Measurements from ENCODE around the gene CES1. TPM values are rescaled to one million over a fixed set of nuclear protein-coding genes. Genes with fewer than 3 reads are reported as not detected.
"Not testable (repeated sequence)": the region's sequence is repeated elsewhere in the genome, so short reads cannot be mapped to it uniquely, and the experiment has no call there.

The CES1 gene
- polyA plus RNA-seq, 1 donor, result 27.7 TPM

GRCh38 chr16:55857650-55858049, 24.8 kb upstream of the CES1 start:
- WGBS (ENCODE audit: insufficient coverage, low lambda C conversion rate), result no CpG with 5 or more reads among the region's 1 CpG
- not testable (repeated sequence) for DNase-seq; H3K4me1 ChIP-seq (ENCODE audit: control insufficient read depth, insufficient read depth, low read length); H3K27ac ChIP-seq (ENCODE audit: low read length); H3K36me3 ChIP-seq (ENCODE audit: control insufficient read depth, insufficient read depth, low read length); H3K27me3 ChIP-seq (ENCODE audit: control insufficient read depth, insufficient read depth, low read length); H3K9me3 ChIP-seq (ENCODE audit: control insufficient read depth, low read depth, low read length); H3K4me3 ChIP-seq (ENCODE audit: low read length)

- Histone ChIP-seq H3K9me3 (ENCODE audit: control insufficient read depth, low read depth, low read length) (no peaks in the 10 kb centered on the region), H3K4me1 (ENCODE audit: control insufficient read depth, insufficient read depth, low read length) (no peaks in the 10 kb centered on the region), H3K27me3 (ENCODE audit: control insufficient read depth, insufficient read depth, low read length) (no peaks in the 10 kb centered on the region), H3K27ac (ENCODE audit: low read length) (no peak overlapping the region), H3K4me3 (ENCODE audit: low read length) (no peak overlapping the region), H3K36me3 (ENCODE audit: control insufficient read depth, insufficient read depth, low read length) (no peaks in the 10 kb centered on the region)
- DNase-seq, result no peak
- WGBS (ENCODE audit: insufficient coverage, low lambda C conversion rate), result 86% methylated on average over 3 of the region's 3 CpGs
Observed at GRCh38 chr16:55856950-55857349, 24.1 kb upstream of the CES1 start.

- no CpG with 5 or more reads among the region's 3 CpGs for whole genome bisulfite sequencing (ENCODE audit: insufficient coverage, low lambda C conversion rate)
- Histone ChIP-seq H3K27me3 (ENCODE audit: control insufficient read depth, insufficient read depth, low read length) (no peaks in the 10 kb centered on the region), H3K4me1 (ENCODE audit: control insufficient read depth, insufficient read depth, low read length) (no peaks in the 10 kb centered on the region), H3K36me3 (ENCODE audit: control insufficient read depth, insufficient read depth, low read length) (no peaks in the 10 kb centered on the region), H3K27ac (ENCODE audit: low read length) (no peak overlapping the region), H3K9me3 (ENCODE audit: control insufficient read depth, low read depth, low read length) (no peaks in the 10 kb centered on the region), H3K4me3 (ENCODE audit: low read length) (no peak overlapping the region)
- DNase-seq, result no peak
Observed at GRCh38 chr16:55853114-55853513, 20.2 kb upstream of the CES1 start.

DNA sequence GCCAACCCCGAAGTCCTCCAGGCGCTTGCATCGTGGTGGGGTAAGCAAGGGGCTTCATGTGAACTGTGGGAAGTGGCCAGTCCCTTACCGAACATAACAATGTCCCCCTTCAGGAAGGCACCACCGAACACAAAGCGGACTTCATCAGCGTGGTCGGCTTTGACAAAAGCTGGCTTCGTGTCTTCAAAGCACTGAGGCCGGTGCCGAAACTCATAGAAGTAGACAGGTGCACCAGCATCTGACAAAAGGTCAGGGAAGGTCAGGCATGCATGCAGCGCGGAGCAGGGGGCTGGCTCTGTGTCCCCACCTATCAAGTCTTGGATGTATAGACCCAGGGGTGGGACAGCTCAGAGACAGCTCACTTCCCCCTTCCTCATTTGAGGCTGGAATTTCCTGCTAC, 16.6 kb upstream of the CES1 start:
- H3K9me3 ChIP-seq (ENCODE audit: control insufficient read depth, low read depth, low read length), result no peaks in the 10 kb centered on the region
- H3K27ac ChIP-seq (ENCODE audit: low read length), result no peak overlapping the region
- no CpG with 5 or more reads among the region's 13 CpGs for WGBS (ENCODE audit: insufficient coverage, low lambda C conversion rate)
- no peaks in the 10 kb centered on the region for H3K4me1 ChIP-seq (ENCODE audit: control insufficient read depth, insufficient read depth, low read length)
- no peaks in the 10 kb centered on the region for H3K27me3 ChIP-seq (ENCODE audit: control insufficient read depth, insufficient read depth, low read length)
- no peaks in the 10 kb centered on the region for H3K36me3 ChIP-seq (ENCODE audit: control insufficient read depth, insufficient read depth, low read length)
- no peak for DNase-seq
- H3K4me3 ChIP-seq (ENCODE audit: low read length), result no peak overlapping the region

GRCh38 chr16:55846598-55847346, 13.9 kb upstream of the CES1 start:
- DNase-seq, result no peak
- H3K4me1 ChIP-seq (ENCODE audit: control insufficient read depth, insufficient read depth, low read length), result no peaks in the 10 kb centered on the region
- WGBS (ENCODE audit: insufficient coverage, low lambda C conversion rate), result 57% methylated on average over 1 of the region's 11 CpGs
- no peaks in the 10 kb centered on the region for H3K27me3 ChIP-seq (ENCODE audit: control insufficient read depth, insufficient read depth, low read length)
- no peak overlapping the region for H3K4me3 ChIP-seq (ENCODE audit: low read length)
- H3K36me3 ChIP-seq (ENCODE audit: control insufficient read depth, insufficient read depth, low read length), result no peaks in the 10 kb centered on the region
- no peaks in the 10 kb centered on the region for H3K9me3 ChIP-seq (ENCODE audit: control insufficient read depth, low read depth, low read length)
- no peak overlapping the region for H3K27ac ChIP-seq (ENCODE audit: low read length)

DNA sequence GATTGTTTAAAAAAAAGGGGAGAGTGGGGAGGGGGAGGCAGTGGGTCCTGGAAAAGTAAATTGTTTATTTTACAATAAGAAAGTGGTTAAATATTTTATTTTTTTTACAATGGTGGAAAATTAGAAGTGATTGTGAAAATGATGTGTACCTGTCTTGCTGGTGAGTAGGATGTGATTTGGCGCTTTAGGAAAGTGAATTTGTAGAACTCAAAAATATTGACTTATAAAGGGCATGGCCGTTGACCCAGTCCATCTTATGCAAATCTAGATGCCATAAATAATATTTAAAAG, 10.2 kb upstream of the CES1 start:
- DNase-seq, result no peak
- Histone ChIP-seq H3K4me3 (ENCODE audit: low read length) (no peak overlapping the region), H3K36me3 (ENCODE audit: control insufficient read depth, insufficient read depth, low read length) (no peaks in the 10 kb centered on the region), H3K27me3 (ENCODE audit: control insufficient read depth, insufficient read depth, low read length) (no peaks in the 10 kb centered on the region), H3K4me1 (ENCODE audit: control insufficient read depth, insufficient read depth, low read length) (no peaks in the 10 kb centered on the region), H3K27ac (ENCODE audit: low read length) (no peak overlapping the region), H3K9me3 (ENCODE audit: control insufficient read depth, low read depth, low read length) (no peaks in the 10 kb centered on the region)
- no CpG with 5 or more reads among the region's 2 CpGs for WGBS (ENCODE audit: insufficient coverage, low lambda C conversion rate)

DNA sequence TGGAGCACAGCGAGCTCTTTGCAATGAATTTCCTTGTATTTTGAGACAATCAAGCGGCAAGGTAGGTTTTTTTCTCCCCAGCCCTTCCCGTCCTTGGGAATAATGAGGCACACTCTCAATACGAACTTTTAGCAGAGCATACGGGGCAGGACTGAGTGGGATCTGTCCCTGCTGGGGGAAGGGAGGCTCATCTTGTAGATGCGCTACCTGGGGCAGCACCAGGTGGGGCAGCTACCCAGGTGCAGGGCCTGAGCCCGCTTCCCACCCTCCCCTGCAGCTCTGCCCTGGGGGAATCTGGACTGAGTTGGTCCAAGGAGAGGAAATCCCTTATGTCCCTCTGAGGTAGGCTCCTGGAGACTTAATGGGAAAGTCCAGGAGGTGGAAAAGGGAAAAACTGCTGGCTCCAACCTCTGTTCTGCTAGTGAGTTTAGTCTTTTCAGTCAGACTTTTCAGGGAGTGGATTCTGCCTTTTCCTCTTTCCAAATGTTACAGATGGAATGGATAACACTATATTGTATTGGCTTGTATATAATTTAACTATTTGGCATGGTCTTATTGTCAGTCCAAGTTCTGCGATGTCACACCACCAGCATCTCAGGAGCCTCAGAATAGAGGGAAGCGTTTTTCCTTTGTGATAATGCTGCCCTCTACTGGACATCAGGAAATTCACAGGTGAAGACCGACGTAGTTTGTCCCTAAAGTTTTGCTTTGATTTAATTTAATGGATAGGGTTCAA, 9.6 kb upstream of the CES1 start:
- Histone ChIP-seq H3K4me3 (ENCODE audit: low read length) (no peak overlapping the region), H3K27me3 (ENCODE audit: control insufficient read depth, insufficient read depth, low read length) (no peaks in the 10 kb centered on the region), H3K27ac (ENCODE audit: low read length) (no peak overlapping the region), H3K36me3 (ENCODE audit: control insufficient read depth, insufficient read depth, low read length) (no peaks in the 10 kb centered on the region), H3K9me3 (ENCODE audit: control insufficient read depth, low read depth, low read length) (no peaks in the 10 kb centered on the region), H3K4me1 (ENCODE audit: control insufficient read depth, insufficient read depth, low read length) (no peaks in the 10 kb centered on the region)
- peak; percentile 9 for DNase-seq
- WGBS (ENCODE audit: insufficient coverage, low lambda C conversion rate), result 100% methylated on average over 1 of the region's 11 CpGs

DNA sequence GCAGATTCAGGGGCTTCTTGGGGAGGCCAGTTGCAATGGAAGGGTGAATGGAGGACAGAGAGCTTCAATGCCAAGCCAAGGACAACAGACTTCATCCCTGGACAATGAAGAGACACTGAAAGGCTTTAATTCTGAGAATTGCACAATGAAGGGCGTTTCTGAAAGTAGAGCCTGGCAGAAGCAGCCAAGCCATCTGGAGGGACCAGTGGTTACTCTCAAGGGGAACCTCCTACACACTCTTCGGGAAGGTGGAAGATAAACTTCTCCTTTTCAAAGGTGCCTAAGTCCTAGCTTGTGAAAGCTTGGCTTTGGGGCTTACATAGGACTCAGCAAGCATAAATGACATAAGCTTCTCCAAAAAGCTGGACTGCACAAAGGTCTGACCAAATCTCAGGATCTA, 6.2 kb upstream of the CES1 start:
- Histone ChIP-seq H3K27me3 (ENCODE audit: control insufficient read depth, insufficient read depth, low read length) (no peaks in the 10 kb centered on the region), H3K36me3 (ENCODE audit: control insufficient read depth, insufficient read depth, low read length) (no peaks in the 10 kb centered on the region), H3K4me1 (ENCODE audit: control insufficient read depth, insufficient read depth, low read length) (no peaks in the 10 kb centered on the region), H3K4me3 (ENCODE audit: low read length) (no peak overlapping the region), H3K27ac (ENCODE audit: low read length) (no peak overlapping the region), H3K9me3 (ENCODE audit: control insufficient read depth, low read depth, low read length) (no peaks in the 10 kb centered on the region)
- no peak for DNase-seq
- no CpG with 5 or more reads among the region's 2 CpGs for WGBS (ENCODE audit: insufficient coverage, low lambda C conversion rate)

GRCh38 chr16:55836158-55836611, 3.3 kb upstream of the CES1 start:
- no peaks in the 10 kb centered on the region for H3K4me1 ChIP-seq (ENCODE audit: control insufficient read depth, insufficient read depth, low read length)
- H3K9me3 ChIP-seq (ENCODE audit: control insufficient read depth, low read depth, low read length), result no peaks in the 10 kb centered on the region
- H3K36me3 ChIP-seq (ENCODE audit: control insufficient read depth, insufficient read depth, low read length), result no peaks in the 10 kb centered on the region
- no peaks in the 10 kb centered on the region for H3K27me3 ChIP-seq (ENCODE audit: control insufficient read depth, insufficient read depth, low read length)
- no CpG with 5 or more reads among the region's 4 CpGs for WGBS (ENCODE audit: insufficient coverage, low lambda C conversion rate)
- no peak for DNase-seq
- H3K4me3 ChIP-seq (ENCODE audit: low read length), result no peak overlapping the region
- H3K27ac ChIP-seq (ENCODE audit: low read length), result no peak overlapping the region

DNA sequence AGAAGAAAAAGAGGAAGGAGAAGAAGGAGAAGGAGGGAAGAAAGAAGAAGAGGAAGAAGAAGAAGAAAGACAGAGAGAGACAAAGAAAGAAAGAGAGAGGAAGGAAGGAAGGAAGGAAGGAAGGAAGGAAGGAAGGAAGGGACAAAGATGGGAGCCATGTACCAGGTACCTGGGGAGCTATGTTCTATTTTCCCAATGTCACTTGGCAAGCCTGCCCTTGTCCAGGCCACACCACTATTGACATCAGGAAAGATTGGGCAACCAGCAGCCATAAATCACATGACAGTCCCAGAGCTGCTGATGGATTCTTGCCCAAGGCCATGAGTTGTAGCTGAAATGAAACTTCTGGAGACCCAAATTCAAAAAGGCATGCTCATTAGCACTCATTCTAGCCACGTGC, 2.7 kb upstream of the CES1 start:
- no CpG with 5 or more reads among the region's 1 CpG for WGBS (ENCODE audit: insufficient coverage, low lambda C conversion rate)
- Histone ChIP-seq H3K36me3 (ENCODE audit: control insufficient read depth, insufficient read depth, low read length) (no peaks in the 10 kb centered on the region), H3K27ac (ENCODE audit: low read length) (no peak overlapping the region), H3K4me3 (ENCODE audit: low read length) (no peak overlapping the region), H3K9me3 (ENCODE audit: control insufficient read depth, low read depth, low read length) (no peaks in the 10 kb centered on the region), H3K4me1 (ENCODE audit: control insufficient read depth, insufficient read depth, low read length) (no peaks in the 10 kb centered on the region), H3K27me3 (ENCODE audit: control insufficient read depth, insufficient read depth, low read length) (no peaks in the 10 kb centered on the region)
- peak in 1 of 2 donors; percentile 11 for DNase-seq

GRCh38 chr16:55835173-55835572, 2.3 kb upstream of the CES1 start:
- H3K4me3 ChIP-seq (ENCODE audit: low read length); DNase-seq: not testable (repeated sequence)
- WGBS (ENCODE audit: insufficient coverage, low lambda C conversion rate), result 86% methylated on average over 2 of the region's 3 CpGs

More at GRCh38 chr16:55835173-55835572, 2.3 kb upstream of the CES1 start:
- H3K4me1 ChIP-seq (ENCODE audit: control insufficient read depth, insufficient read depth, low read length); H3K27ac ChIP-seq (ENCODE audit: low read length); H3K36me3 ChIP-seq (ENCODE audit: control insufficient read depth, insufficient read depth, low read length); H3K9me3 ChIP-seq (ENCODE audit: control insufficient read depth, low read depth, low read length); H3K27me3 ChIP-seq (ENCODE audit: control insufficient read depth, insufficient read depth, low read length): not testable (repeated sequence)

All from large intestine (tissue), 3 donors.